Calu3 (cell line): Measurements from ENCODE around the gene PPM1J. TPM values are rescaled to one million over a fixed set of nuclear protein-coding genes. Genes with fewer than 3 reads are reported as not detected.
"Not testable (repeated sequence)": the region's sequence is repeated elsewhere in the genome, so short reads cannot be mapped to it uniquely, and the experiment has no call there.

Experiments
- BruUV-seq: library from RNA; stranded (reverse); fragments of 400-500 nt; replicated peaks from 2 replicates; lab custom pipeline; 2021; lab: Mats Ljungman, UMichigan
- CTCF ChIA-PET: fragments of 300-600 bp; sonication (Branson Sonifier 250); formaldehyde crosslinking; loops from one replicate; lab custom pipeline; 2022; ENCODE audit warnings: antibody characterized with exemption; lab: Charles Lee
- DNase-seq: peaks from one replicate; pipeline ENCODE4 v3.0.0; 2022
- H3K27ac Mint-ChIP-seq: one replicate; pipeline ENCODE4 v1.8.0; 2022; ENCODE audit warnings: mixed read lengths; ENCODE audit not compliant: unreplicated experiment
- H3K27me3 Mint-ChIP-seq: one replicate; pipeline ENCODE4 v1.8.0; 2022; ENCODE audit warnings: mixed read lengths; ENCODE audit not compliant: unreplicated experiment
- H3K36me3 Mint-ChIP-seq: one replicate; pipeline ENCODE4 v1.8.0; 2022; ENCODE audit warnings: mild to moderate bottlenecking, moderate library complexity, mixed read lengths; ENCODE audit not compliant: insufficient read depth, unreplicated experiment
- H3K4me1 Mint-ChIP-seq: one replicate; pipeline ENCODE4 v1.8.0; 2022; ENCODE audit warnings: mild to moderate bottlenecking, low read depth, mixed read lengths; ENCODE audit not compliant: unreplicated experiment
- H3K4me3 Mint-ChIP-seq: one replicate; pipeline ENCODE4 v1.8.0; 2022; ENCODE audit warnings: mild to moderate bottlenecking, low read depth, moderate library complexity, mixed read lengths; ENCODE audit not compliant: unreplicated experiment
- H3K9me3 Mint-ChIP-seq: one replicate; pipeline ENCODE4 v1.8.0; 2022; ENCODE audit warnings: low read depth, mixed read lengths; ENCODE audit not compliant: unreplicated experiment
- CTCF ChIP-seq: fragments of 200-600 bp; IDR thresholded peaks from one replicate; pipeline ENCODE4 v1.8.0; 2022; ENCODE audit warnings: antibody characterized with exemption; ENCODE audit not compliant: unreplicated experiment
- intact Hi-C: fragments of 100-400 bp; cut with micrococcal nuclease; formaldehyde crosslinking; loops from one replicate; pipeline ENCODE4 v1.10.0; 2022; ENCODE audit not compliant: unreplicated experiment
- total RNA-seq: library from RNA; stranded (reverse); gene quantifications from 2 replicates; pipeline ENCODE4 v1.2.3, GENCODE V29; 2022

Gene PPM1J
- total RNA-seq, 1 experiment from 2014 or later, result 1.3 TPM

- Mint-ChIP-seq H3K4me3 (no peak overlapping the region), H3K4me1 (peaks cover 9% of the 10 kb centered on the region), H3K27ac (no peak overlapping the region), H3K9me3 (no peaks in the 10 kb centered on the region), H3K27me3 (peaks cover 41% of the 10 kb centered on the region), H3K36me3 (no peaks in the 10 kb centered on the region)
- intact Hi-C loops, result no loop called here
- CTCF ChIA-PET, result no interaction called here
- TF ChIP-seq CTCF, result no peak
- DNase-seq, result no peak
- no TSS peak for BruUV-seq
Observed at GRCh38 chr1:112722601-112723510, 7.7 kb upstream of the PPM1J start.

DNA sequence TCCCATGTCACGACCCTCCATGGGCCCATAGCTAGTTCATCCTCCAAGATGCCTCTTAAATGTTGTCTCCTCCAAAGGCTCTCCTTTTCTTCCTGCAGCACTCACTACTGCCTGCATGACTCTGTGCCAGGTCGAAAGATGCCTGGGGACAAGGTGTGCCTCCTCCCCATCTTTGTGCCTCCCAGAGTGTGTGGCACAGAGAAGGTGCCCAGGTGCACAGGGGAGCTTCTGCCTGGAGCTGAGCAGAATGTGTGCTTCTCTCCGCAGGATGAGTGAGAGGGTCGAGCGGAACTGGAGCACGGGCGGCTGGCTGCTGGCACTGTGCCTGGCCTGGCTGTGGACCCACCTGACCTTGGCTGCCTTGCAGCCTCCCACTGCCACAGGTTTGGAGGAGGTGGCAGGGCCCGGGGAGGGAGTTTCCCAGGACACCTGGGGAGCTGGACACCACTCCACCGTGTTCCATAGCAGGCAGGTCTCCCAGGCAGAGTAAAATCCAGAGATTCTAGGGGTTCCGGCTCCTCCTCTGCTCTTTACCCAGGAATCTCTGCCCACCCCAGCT, 6.9 kb upstream of the PPM1J start:
- intact Hi-C loops, result no loop called here
- Mint-ChIP-seq H3K9me3 (no peaks in the 10 kb centered on the region), H3K27me3 (peaks cover 41% of the 10 kb centered on the region), H3K36me3 (no peaks in the 10 kb centered on the region), H3K4me1 (peaks cover 9% of the 10 kb centered on the region), H3K27ac (no peak overlapping the region), H3K4me3 (no peak overlapping the region)
- no TSS peak for BruUV-seq
- TF ChIP-seq CTCF, result no peak
- DNase-seq, result no peak
- CTCF ChIA-PET, result interaction anchor here (1.2 kb wide), 1 partner anchor 83 kb away, joined by 3 read pairs; no protein-coding TSS in a partner anchor

- intact Hi-C loops, result not testable (repeated sequence)
Observed at GRCh38 chr1:112721294-112721693, 6.2 kb upstream of the PPM1J start.

GRCh38 chr1:112720800-112721199, 5.7 kb upstream of the PPM1J start:
- H3K36me3 Mint-ChIP-seq, result no peaks in the 10 kb centered on the region
- DNase-seq, result no peak
- no TSS peak for BruUV-seq
- no peak overlapping the region for H3K4me3 Mint-ChIP-seq
- intact Hi-C loops, result no loop called here
- no peak for TF ChIP-seq CTCF
- peaks cover 9% of the 10 kb centered on the region for H3K4me1 Mint-ChIP-seq
- H3K27ac Mint-ChIP-seq, result no peak overlapping the region
- CTCF ChIA-PET, result interaction anchor here (0.6 kb wide), 1 partner anchor 235 kb away, joined by 3 read pairs; the partner anchor contains the start of gene SLC16A1
- H3K27me3 Mint-ChIP-seq, result peaks cover 41% of the 10 kb centered on the region
- no peaks in the 10 kb centered on the region for H3K9me3 Mint-ChIP-seq

More at GRCh38 chr1:112721294-112721693, 6.2 kb upstream of the PPM1J start:
- H3K4me3 Mint-ChIP-seq, H3K27ac Mint-ChIP-seq, H3K4me1 Mint-ChIP-seq, BruUV-seq, DNase-seq, H3K36me3 Mint-ChIP-seq, H3K9me3 Mint-ChIP-seq: not testable (repeated sequence)
- peaks cover 41% of the 10 kb centered on the region for H3K27me3 Mint-ChIP-seq
- CTCF ChIA-PET, result interaction anchor here (0.6 to 1.2 kb wide), 2 partner anchors 84 to 235 kb away, joined by 3 read pairs; partner anchors contain the start of gene SLC16A1
